Subcutaneous abdominal adipose tissue (tissue), 5 donors: ENCODE data around the gene SBK2.

Source experiments
- H3K27ac ChIP-seq: one replicate; pipeline ENCODE4 v1.7.0; 2013; ENCODE audit warnings: low read depth, mild to moderate bottlenecking, inconsistent platforms, low read length, moderate library complexity
- H3K27me3 ChIP-seq, 5 donors: one replicate each; pipeline ENCODE4 v1.7.0; 2013; ENCODE audit warnings: low read length in 5 of 5, inconsistent platforms in 1 of 5; ENCODE audit not compliant: control insufficient read depth in 5 of 5, insufficient read depth in 4 of 5
- H3K36me3 ChIP-seq, 5 donors: one replicate each; pipeline ENCODE4 v1.7.0; 2013; ENCODE audit warnings: low read length in 5 of 5; ENCODE audit not compliant: control insufficient read depth in 5 of 5, insufficient read depth in 5 of 5
- H3K4me1 ChIP-seq, 5 donors: one replicate each; pipeline ENCODE4 v1.7.0; 2013; ENCODE audit warnings: low read length in 5 of 5, mild to moderate bottlenecking in 3 of 5, moderate library complexity in 1 of 5; ENCODE audit not compliant: control insufficient read depth in 5 of 5, insufficient read depth in 5 of 5
- H3K4me3 ChIP-seq, 5 donors: one replicate each; pipeline ENCODE4 v1.7.0; 2013; ENCODE audit warnings: low read length in 5 of 5, low read depth in 1 of 5
- H3K9ac ChIP-seq, 5 donors: one replicate each; pipeline ENCODE4 v1.7.0; 2013; ENCODE audit warnings: low read length in 5 of 5, mild to moderate bottlenecking in 4 of 5, moderate library complexity in 3 of 5
- H3K9me3 ChIP-seq, 5 donors: one replicate each; pipeline ENCODE4 v1.7.0; 2013; ENCODE audit warnings: low read length in 5 of 5; ENCODE audit not compliant: control insufficient read depth in 5 of 5
- donor health status: healthy.
- donor health status: healthy.
- donor health status: healthy.
- donor health status: healthy.
- donor health status: healthy.

The SBK2 gene

GRCh38 chr19:55494172-55494761, 42.7 kb downstream of the SBK2 start:
- peak overlapping the region in 4 of 5 donors; percentile 1 to 55 (median 24) for H3K9ac ChIP-seq
- peak overlapping the region; percentile 23 for H3K27ac ChIP-seq

GRCh38 chr19:55493645-55494171, 43.2 kb downstream of the SBK2 start:
- peaks cover 2 to 38% (median 22%) of the 10 kb centered on the region in 5 donors for H3K4me1 ChIP-seq
- H3K4me3 ChIP-seq: peak overlapping the region; percentile 25 to 63 (median 57)
- H3K9me3 ChIP-seq: no peaks in the 10 kb centered on the region
- peak overlapping the region; percentile 41 for H3K27ac ChIP-seq
- H3K27me3 ChIP-seq: peaks cover 12 to 42% (median 27%) of the 10 kb centered on the region in 5 donors
- peak overlapping the region in 1 of 5 donors; percentile 47 for H3K9ac ChIP-seq
- H3K36me3 ChIP-seq: peaks cover 0 to 5% (median 0%) of the 10 kb centered on the region in 5 donors

More at GRCh38 chr19:55494172-55494761, 42.7 kb downstream of the SBK2 start:
- H3K9me3 ChIP-seq: no peaks in the 10 kb centered on the region
- H3K4me3 ChIP-seq: peak overlapping the region; percentile 25 to 63 (median 57)
- peaks cover 0 to 11% (median 0%) of the 10 kb centered on the region in 5 donors for H3K36me3 ChIP-seq
- peaks cover 2 to 35% (median 22%) of the 10 kb centered on the region in 5 donors for H3K4me1 ChIP-seq
- peaks cover 12 to 41% (median 27%) of the 10 kb centered on the region in 5 donors for H3K27me3 ChIP-seq

GRCh38 chr19:55493052-55493644, 43.8 kb downstream of the SBK2 start:
- Histone ChIP-seq H3K9me3 (no peaks in the 10 kb centered on the region), H3K4me1 (peaks cover 2 to 43% (median 22%) of the 10 kb centered on the region in 5 donors), H3K27ac (peak overlapping the region; percentile 41), H3K9ac (peak overlapping the region in 1 of 5 donors; percentile 47), H3K27me3 (peaks cover 12 to 42% (median 29%) of the 10 kb centered on the region in 5 donors), H3K36me3 (peaks cover 0 to 4% (median 0%) of the 10 kb centered on the region in 5 donors), H3K4me3 (peak overlapping the region in 4 of 5 donors; percentile 39 to 47 (median 42))

- H3K27ac ChIP-seq: no peak overlapping the region
- H3K36me3 ChIP-seq: no peaks in the 10 kb centered on the region
- H3K27me3 ChIP-seq: peaks cover 12 to 47% (median 34%) of the 10 kb centered on the region in 5 donors
- H3K4me1 ChIP-seq: peaks cover 2 to 49% (median 28%) of the 10 kb centered on the region in 5 donors
- no peak overlapping the region for H3K9ac ChIP-seq
- H3K4me3 ChIP-seq: no peak overlapping the region
- no peaks in the 10 kb centered on the region for H3K9me3 ChIP-seq
Measured at GRCh38 chr19:55492362-55492944, 44.5 kb downstream of the SBK2 start.

GRCh38 chr19:55491546-55492360, 45.2 kb downstream of the SBK2 start:
- Histone ChIP-seq H3K27me3 (peaks cover 12 to 48% (median 40%) of the 10 kb centered on the region in 5 donors), H3K9ac (no peak overlapping the region), H3K27ac (no peak overlapping the region), H3K9me3 (no peaks in the 10 kb centered on the region), H3K4me3 (no peak overlapping the region), H3K36me3 (no peaks in the 10 kb centered on the region), H3K4me1 (peaks cover 6 to 56% (median 35%) of the 10 kb centered on the region in 5 donors)

GRCh38 chr19:55490478-55491432, 46.2 kb downstream of the SBK2 start:
- Histone ChIP-seq H3K4me1 (peaks cover 6 to 66% (median 45%) of the 10 kb centered on the region in 5 donors), H3K27ac (no peak overlapping the region), H3K36me3 (no peaks in the 10 kb centered on the region), H3K4me3 (no peak overlapping the region), H3K27me3 (peaks cover 12 to 54% (median 44%) of the 10 kb centered on the region in 5 donors), H3K9me3 (no peaks in the 10 kb centered on the region), H3K9ac (no peak overlapping the region)

GRCh38 chr19:55489711-55490477, 47.0 kb downstream of the SBK2 start:
- no peaks in the 10 kb centered on the region for H3K36me3 ChIP-seq
- H3K4me3 ChIP-seq: no peak overlapping the region
- H3K4me1 ChIP-seq: peaks cover 6 to 73% (median 53%) of the 10 kb centered on the region in 5 donors
- peaks cover 12 to 61% (median 46%) of the 10 kb centered on the region in 5 donors for H3K27me3 ChIP-seq
- no peak overlapping the region for H3K27ac ChIP-seq
- no peaks in the 10 kb centered on the region for H3K9me3 ChIP-seq
- peak overlapping the region in 1 of 5 donors; percentile 17 for H3K9ac ChIP-seq

- Histone ChIP-seq H3K4me1 (peaks cover 5 to 73% (median 55%) of the 10 kb centered on the region in 5 donors), H3K36me3 (no peaks in the 10 kb centered on the region), H3K27me3 (peaks cover 8 to 53% (median 46%) of the 10 kb centered on the region in 5 donors), H3K27ac (no peak overlapping the region), H3K9ac (peak overlapping the region in 1 of 5 donors; percentile 17), H3K4me3 (no peak overlapping the region), H3K9me3 (no peaks in the 10 kb centered on the region)
Measured at GRCh38 chr19:55488986-55489710, 47.8 kb downstream of the SBK2 start.
